Suprapubic skin (tissue), 3 donors: ENCODE results near the gene HLA-DOB.

Experiments
- EP300 ChIP-seq: sonication (generic); formaldehyde crosslinking; IDR thresholded peaks from one replicate; pipeline ENCODE4 v1.6.1; 2017; ENCODE audit warnings: antibody characterized with exemption
- POLR2A ChIP-seq, 2 donors: fragments of 450-650 bp; IDR thresholded peaks; one replicate each; pipeline ENCODE4 v1.6.1; 2017; ENCODE audit warnings: antibody characterized with exemption in 2 of 2, mild to moderate bottlenecking in 2 of 2, moderate library complexity in 2 of 2
- TF ChIP-seq, protein P1 (sequence below), 2 donors: fragments of 200-600 bp in 1 of 2; fragments of 450-650 bp in 1 of 2; sonication (generic) in 1 of 2; IDR thresholded peaks; one replicate each; pipeline ENCODE4 v1.5.1; 2016 to 2019; ENCODE audit warnings: antibody characterized with exemption in 2 of 2, mild to moderate bottlenecking in 1 of 2, moderate library complexity in 1 of 2

DNA sequence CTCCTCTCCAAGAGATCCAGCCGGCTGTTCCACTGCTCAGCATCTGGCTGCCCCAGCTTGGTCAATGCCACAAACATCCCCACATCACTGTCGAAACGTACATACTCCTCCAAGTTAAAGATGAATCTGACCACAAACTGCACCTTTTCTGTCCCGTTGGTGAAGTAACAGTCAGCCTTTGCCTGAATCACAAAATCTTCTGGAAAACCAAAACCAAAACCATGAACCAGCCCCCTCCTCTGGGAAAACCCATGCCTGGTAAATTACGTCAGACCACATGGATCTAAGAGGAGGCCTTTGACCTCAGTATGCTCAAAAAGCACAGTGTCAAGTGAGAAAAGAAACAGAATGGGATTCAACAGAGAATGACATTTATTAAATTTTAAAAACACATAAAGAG is 1.7 kb downstream of the HLA-DOB start:
- TF ChIP-seq, protein P1, sequence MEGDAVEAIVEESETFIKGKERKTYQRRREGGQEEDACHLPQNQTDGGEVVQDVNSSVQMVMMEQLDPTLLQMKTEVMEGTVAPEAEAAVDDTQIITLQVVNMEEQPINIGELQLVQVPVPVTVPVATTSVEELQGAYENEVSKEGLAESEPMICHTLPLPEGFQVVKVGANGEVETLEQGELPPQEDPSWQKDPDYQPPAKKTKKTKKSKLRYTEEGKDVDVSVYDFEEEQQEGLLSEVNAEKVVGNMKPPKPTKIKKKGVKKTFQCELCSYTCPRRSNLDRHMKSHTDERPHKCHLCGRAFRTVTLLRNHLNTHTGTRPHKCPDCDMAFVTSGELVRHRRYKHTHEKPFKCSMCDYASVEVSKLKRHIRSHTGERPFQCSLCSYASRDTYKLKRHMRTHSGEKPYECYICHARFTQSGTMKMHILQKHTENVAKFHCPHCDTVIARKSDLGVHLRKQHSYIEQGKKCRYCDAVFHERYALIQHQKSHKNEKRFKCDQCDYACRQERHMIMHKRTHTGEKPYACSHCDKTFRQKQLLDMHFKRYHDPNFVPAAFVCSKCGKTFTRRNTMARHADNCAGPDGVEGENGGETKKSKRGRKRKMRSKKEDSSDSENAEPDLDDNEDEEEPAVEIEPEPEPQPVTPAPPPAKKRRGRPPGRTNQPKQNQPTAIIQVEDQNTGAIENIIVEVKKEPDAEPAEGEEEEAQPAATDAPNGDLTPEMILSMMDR (IDR thresholded peaks at IDR 0.05) = no peak
- no peak for TF ChIP-seq POLR2A (IDR thresholded peaks at IDR 0.05)
- no peak for TF ChIP-seq EP300
